RWPE2 (cell line): Measurements from ENCODE around the gene KRT39.

Experiments
- ATAC-seq: fragments of 200-7000 bp; cut with Tn5 transposase; 3 replicates; pipeline ENCODE4 v1.9.1; 2021; ENCODE audit warnings: low read depth
- DNase-seq: peaks from one replicate; pipeline ENCODE4 v3.0.0-alpha.2; 2020; ENCODE audit warnings: low spot score
- H3K27ac ChIP-seq: fragments of 450-650 bp; 2 replicates; pipeline ENCODE4 v1.5.1; 2017; ENCODE audit warnings: mild to moderate bottlenecking; ENCODE audit not compliant: poor library complexity, severe bottlenecking
- H3K27me3 ChIP-seq: fragments of 250-450 bp; sonication (Bioruptor Pico); 2 replicates; pipeline ENCODE4 v1.5.1; 2021; ENCODE audit warnings: mild to moderate bottlenecking, moderate library complexity; ENCODE audit not compliant: insufficient read depth, poor library complexity, severe bottlenecking
- H3K36me3 ChIP-seq: fragments of 250-450 bp; sonication (Bioruptor Pico); 2 replicates; pipeline ENCODE4 v1.5.1; 2020; ENCODE audit warnings: low read depth, mild to moderate bottlenecking, moderate library complexity
- H3K4me1 ChIP-seq: fragments of 250-450 bp; sonication (Bioruptor Pico); 2 replicates; pipeline ENCODE4 v1.5.1; 2021; ENCODE audit warnings: mild to moderate bottlenecking, moderate library complexity; ENCODE audit not compliant: insufficient read depth, poor library complexity, severe bottlenecking
- H3K4me3 ChIP-seq: fragments of 250-450 bp; sonication (Bioruptor Pico); 2 replicates; pipeline ENCODE4 v1.5.1; 2021; ENCODE audit warnings: mild to moderate bottlenecking, moderate library complexity; ENCODE audit not compliant: severe bottlenecking
- H3K9me3 ChIP-seq: fragments of 250-450 bp; sonication (Bioruptor Pico); 2 replicates; pipeline ENCODE4 v1.5.1; 2021; ENCODE audit warnings: mild to moderate bottlenecking, moderate library complexity; ENCODE audit not compliant: severe bottlenecking
- TF ChIP-seq, protein P1 (sequence below): fragments of 450-650 bp; IDR thresholded peaks from one replicate; pipeline ENCODE4 v1.5.1; 2017; ENCODE audit warnings: mild to moderate bottlenecking, moderate library complexity; ENCODE audit not compliant: poor library complexity, severe bottlenecking

The KRT39 gene

DNA sequence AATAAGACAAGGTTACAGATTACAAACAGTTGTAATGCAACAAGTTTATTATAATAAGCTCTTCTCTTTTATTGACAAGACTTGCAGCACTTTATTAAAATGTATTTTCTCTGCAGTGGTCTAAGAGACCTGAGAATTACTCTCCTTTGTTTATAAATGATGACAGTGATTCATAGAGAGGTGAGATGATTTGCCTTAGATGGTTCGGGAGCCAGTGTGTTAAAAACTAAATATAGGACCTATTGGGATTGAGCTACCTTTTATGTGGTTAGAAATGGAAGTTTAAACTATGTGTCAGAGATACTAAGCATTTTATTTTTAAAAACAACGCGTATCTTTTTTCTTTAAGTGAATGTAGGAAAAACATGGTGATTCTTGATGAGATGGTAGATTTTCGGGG is 30.1 kb upstream of the KRT39 start:
- no peaks in the 10 kb centered on the region for H3K9me3 ChIP-seq
- no peaks in the 10 kb centered on the region for H3K27me3 ChIP-seq
- ATAC-seq (no peak), DNase-seq (no peak)
- no peak overlapping the region for H3K4me3 ChIP-seq
- TF ChIP-seq, protein P1, sequence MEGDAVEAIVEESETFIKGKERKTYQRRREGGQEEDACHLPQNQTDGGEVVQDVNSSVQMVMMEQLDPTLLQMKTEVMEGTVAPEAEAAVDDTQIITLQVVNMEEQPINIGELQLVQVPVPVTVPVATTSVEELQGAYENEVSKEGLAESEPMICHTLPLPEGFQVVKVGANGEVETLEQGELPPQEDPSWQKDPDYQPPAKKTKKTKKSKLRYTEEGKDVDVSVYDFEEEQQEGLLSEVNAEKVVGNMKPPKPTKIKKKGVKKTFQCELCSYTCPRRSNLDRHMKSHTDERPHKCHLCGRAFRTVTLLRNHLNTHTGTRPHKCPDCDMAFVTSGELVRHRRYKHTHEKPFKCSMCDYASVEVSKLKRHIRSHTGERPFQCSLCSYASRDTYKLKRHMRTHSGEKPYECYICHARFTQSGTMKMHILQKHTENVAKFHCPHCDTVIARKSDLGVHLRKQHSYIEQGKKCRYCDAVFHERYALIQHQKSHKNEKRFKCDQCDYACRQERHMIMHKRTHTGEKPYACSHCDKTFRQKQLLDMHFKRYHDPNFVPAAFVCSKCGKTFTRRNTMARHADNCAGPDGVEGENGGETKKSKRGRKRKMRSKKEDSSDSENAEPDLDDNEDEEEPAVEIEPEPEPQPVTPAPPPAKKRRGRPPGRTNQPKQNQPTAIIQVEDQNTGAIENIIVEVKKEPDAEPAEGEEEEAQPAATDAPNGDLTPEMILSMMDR, result no peak
- H3K36me3 ChIP-seq, result no peaks in the 10 kb centered on the region
- H3K4me1 ChIP-seq, result peaks cover 6% of the 10 kb centered on the region
- H3K27ac ChIP-seq, result no peak overlapping the region

DNA sequence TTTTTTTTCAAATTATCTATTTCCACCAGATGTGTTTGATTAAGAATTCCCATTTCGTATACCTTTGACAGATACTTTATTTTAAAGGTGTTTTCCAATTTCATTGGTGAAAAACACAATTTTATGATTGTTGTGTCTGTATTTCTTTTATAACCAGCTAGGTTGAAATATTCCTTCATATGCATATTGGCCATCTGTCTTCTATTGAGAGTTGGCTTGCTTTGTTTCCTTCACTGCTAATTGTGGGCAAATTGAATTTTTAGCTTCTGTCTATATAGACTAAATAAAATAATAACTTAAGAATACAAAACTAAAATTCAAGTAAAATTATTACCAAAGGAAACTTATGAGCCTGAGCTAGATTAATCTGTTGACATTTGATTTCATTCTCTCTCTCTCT is 28.4 kb upstream of the KRT39 start:
- ATAC-seq (no peak), DNase-seq (no peak)
- H3K4me1 ChIP-seq, result peaks cover 2% of the 10 kb centered on the region
- no peaks in the 10 kb centered on the region for H3K36me3 ChIP-seq
- H3K27ac ChIP-seq, result no peak overlapping the region
- H3K4me3 ChIP-seq, result no peak overlapping the region
- TF ChIP-seq, protein P1, result no peak
- H3K27me3 ChIP-seq, result no peaks in the 10 kb centered on the region
- no peaks in the 10 kb centered on the region for H3K9me3 ChIP-seq

DNA sequence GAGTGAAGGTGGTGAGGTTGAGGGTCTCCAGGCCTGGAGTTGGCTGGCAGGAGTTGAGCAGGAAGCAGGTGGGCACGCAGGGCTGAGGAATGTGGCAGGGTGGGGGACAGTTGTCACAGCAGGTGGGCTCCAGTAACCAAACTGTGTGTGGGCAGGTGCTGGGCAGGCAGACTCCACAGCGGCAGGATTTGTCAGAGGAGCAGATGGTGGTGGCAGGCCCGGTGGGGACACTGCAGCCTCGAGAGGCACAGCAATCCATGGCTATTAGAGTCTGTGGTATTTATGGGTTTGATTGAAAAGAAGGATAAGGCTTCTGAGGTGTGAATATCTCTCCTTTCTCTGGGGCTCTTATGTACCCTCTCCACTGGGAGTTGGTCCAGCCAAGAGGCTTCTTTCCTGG is 27.1 kb upstream of the KRT39 start, which contains the start of gene KRTAP3-3:
KRTAP3-3 (minus strand) TSS at position 326 of the 400 bp plus-strand sequence; CDS start at position 259, 67 bp downstream.
- ATAC-seq (no peak), DNase-seq (no peak)
- H3K4me3 ChIP-seq, result no peak within 1 kb of the TSS
- no peaks in the 10 kb centered on the region for H3K27me3 ChIP-seq
- no peaks in the 10 kb centered on the region for H3K36me3 ChIP-seq
- H3K4me1 ChIP-seq, result no peaks in the 10 kb centered on the region
- no peaks in the 10 kb centered on the region for H3K9me3 ChIP-seq
- TF ChIP-seq, protein P1, result no peak
- no peak within 1 kb of the TSS for H3K27ac ChIP-seq

DNA sequence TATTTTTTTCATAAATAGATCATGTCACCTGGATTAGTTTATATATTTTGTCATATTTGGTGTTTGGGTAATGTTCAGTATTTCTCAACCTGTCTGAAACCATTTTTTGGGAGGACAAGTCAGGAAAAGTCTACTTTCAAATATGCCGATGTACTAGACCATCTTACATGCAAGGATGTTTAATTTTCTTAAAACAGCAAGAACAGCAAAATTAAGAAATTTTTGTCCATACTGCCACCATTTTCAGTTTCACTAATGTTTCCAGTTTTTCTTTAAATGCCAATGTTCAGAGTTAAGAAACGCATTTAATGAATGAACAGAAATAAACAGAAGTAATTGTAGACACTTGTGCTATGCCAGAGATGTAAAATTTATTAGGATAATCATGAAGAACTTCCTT is 26.3 kb upstream of the KRT39 start:
- H3K27ac ChIP-seq, result no peak overlapping the region
- H3K9me3 ChIP-seq, result no peaks in the 10 kb centered on the region
- ATAC-seq (no peak), DNase-seq (no peak)
- H3K4me3 ChIP-seq, result no peak overlapping the region
- no peaks in the 10 kb centered on the region for H3K27me3 ChIP-seq
- no peaks in the 10 kb centered on the region for H3K4me1 ChIP-seq
- TF ChIP-seq, protein P1, result no peak
- H3K36me3 ChIP-seq, result no peaks in the 10 kb centered on the region

DNA sequence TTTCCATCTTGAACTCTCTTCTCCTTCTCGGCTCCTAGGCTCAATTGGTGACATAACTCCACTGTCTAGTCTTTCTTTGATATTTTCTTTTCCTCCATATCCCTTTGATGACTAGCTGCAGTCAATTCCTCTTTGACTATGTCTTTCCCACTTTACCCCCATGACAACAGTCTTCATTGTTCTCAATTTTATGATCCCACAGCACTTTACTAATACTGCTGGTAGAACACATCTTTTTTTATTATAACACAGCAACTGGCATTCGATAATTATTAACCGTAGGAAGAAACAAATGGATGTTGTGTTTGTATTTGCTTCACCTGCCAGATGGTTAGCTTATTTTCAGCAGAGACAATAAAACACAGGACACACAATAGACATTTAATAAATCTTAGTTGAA is 25.9 kb upstream of the KRT39 start:
- ATAC-seq (no peak), DNase-seq (no peak)
- no peak overlapping the region for H3K27ac ChIP-seq
- H3K4me1 ChIP-seq, result no peaks in the 10 kb centered on the region
- no peaks in the 10 kb centered on the region for H3K27me3 ChIP-seq
- H3K9me3 ChIP-seq, result no peaks in the 10 kb centered on the region
- no peak overlapping the region for H3K4me3 ChIP-seq
- H3K36me3 ChIP-seq, result no peaks in the 10 kb centered on the region
- TF ChIP-seq, protein P1, result no peak
